Trophoblast cell (in vitro differentiated cells and primary cell): ENCODE measurements around the gene CLEC4G.
A peak's percentile ranks its signal among the peaks of the same experiment; 100 is the strongest.

Experiments
- DNase-seq, 2 donors: peaks; one replicate each; pipeline ENCODE4 v3.0.0-alpha.2; 2016
- H2AFZ ChIP-seq: 2 replicates; pipeline ENCODE4 v1.6.1; 2013; ENCODE audit warnings: low read length, moderate library complexity, mild to moderate bottlenecking; ENCODE audit not compliant: insufficient read depth, poor library complexity
- H2AK5ac ChIP-seq: 2 replicates; pipeline ENCODE4 v1.6.1; 2013; ENCODE audit warnings: mild to moderate bottlenecking, low read length
- H2BK120ac ChIP-seq: 2 replicates; pipeline ENCODE4 v1.6.1; 2013; ENCODE audit warnings: low read length, mild to moderate bottlenecking, moderate library complexity; ENCODE audit not compliant: insufficient read depth, poor library complexity
- H2BK12ac ChIP-seq: 2 replicates; pipeline ENCODE4 v1.6.1; 2013; ENCODE audit warnings: mild to moderate bottlenecking, low read length, moderate library complexity
- H2BK5ac ChIP-seq: 2 replicates; pipeline ENCODE4 v1.6.1; 2013; ENCODE audit warnings: low read length, low read depth, moderate library complexity, mild to moderate bottlenecking; ENCODE audit not compliant: poor library complexity
- H3K14ac ChIP-seq: 2 replicates; pipeline ENCODE4 v1.6.1; 2013; ENCODE audit warnings: mild to moderate bottlenecking, low read length
- H3K18ac ChIP-seq: 2 replicates; pipeline ENCODE4 v1.6.1; 2013; ENCODE audit warnings: mild to moderate bottlenecking, low read length
- H3K23ac ChIP-seq: 2 replicates; pipeline ENCODE4 v1.6.1; 2013; ENCODE audit warnings: low read length
- H3K27ac ChIP-seq: 2 replicates; pipeline ENCODE4 v1.5.1; 2013; ENCODE audit warnings: low read depth, mild to moderate bottlenecking, inconsistent platforms, low read length, moderate library complexity
- H3K27me3 ChIP-seq: 2 replicates; pipeline ENCODE4 v1.6.1; 2013; ENCODE audit warnings: inconsistent platforms, mild to moderate bottlenecking, low read length, moderate library complexity; ENCODE audit not compliant: insufficient read depth
- H3K36me3 ChIP-seq, 2 experiments: 1 replicate in 1 of 2; 2 replicates in 1 of 2; pipeline ENCODE4 v1.6.1; 2013; ENCODE audit warnings: low read length in 2 of 2, mild to moderate bottlenecking in 2 of 2, moderate library complexity in 1 of 2; ENCODE audit not compliant: insufficient read depth in 2 of 2, control insufficient read depth in 1 of 2
- H3K4ac ChIP-seq: 2 replicates; pipeline ENCODE4 v1.6.1; 2013; ENCODE audit warnings: low read depth, mild to moderate bottlenecking, low read length, moderate library complexity
- H3K4me1 ChIP-seq, 2 experiments: 1 replicate in 1 of 2; 2 replicates in 1 of 2; pipeline ENCODE4 v1.6.1; 2013; ENCODE audit warnings: low read length in 2 of 2, mild to moderate bottlenecking in 2 of 2, moderate library complexity in 1 of 2; ENCODE audit not compliant: insufficient read depth in 2 of 2, control insufficient read depth in 1 of 2
- H3K4me2 ChIP-seq: 2 replicates; pipeline ENCODE4 v1.6.1; 2013; ENCODE audit warnings: inconsistent platforms, mild to moderate bottlenecking, low read length, moderate library complexity
- H3K4me3 ChIP-seq: 2 replicates; pipeline ENCODE4 v1.5.1; 2013; ENCODE audit warnings: mild to moderate bottlenecking, low read depth, low read length, inconsistent platforms
- H3K79me1 ChIP-seq: one replicate; pipeline ENCODE4 v1.6.1; 2013; ENCODE audit warnings: low read length
- H3K79me2 ChIP-seq: 2 replicates; pipeline ENCODE4 v1.6.1; 2013; ENCODE audit warnings: low read length, mild to moderate bottlenecking; ENCODE audit not compliant: control insufficient read depth, insufficient read depth, poor library complexity
- H3K9ac ChIP-seq: 2 replicates; pipeline ENCODE4 v1.6.1; 2013; ENCODE audit warnings: mild to moderate bottlenecking, low read length
- H3K9me3 ChIP-seq: 2 replicates; pipeline ENCODE4 v1.6.1; 2013; ENCODE audit warnings: low read depth, mild to moderate bottlenecking, control low read depth, inconsistent platforms, low read length; ENCODE audit not compliant: insufficient read depth
- H4K12ac ChIP-seq: 2 replicates; pipeline ENCODE4 v1.6.1; 2013; ENCODE audit warnings: low read depth, mild to moderate bottlenecking, low read length, moderate library complexity
- H4K8ac ChIP-seq: 2 replicates; pipeline ENCODE4 v1.6.1; 2013; ENCODE audit warnings: low read depth, mild to moderate bottlenecking, low read length, moderate library complexity
- H4K91ac ChIP-seq: one replicate; pipeline ENCODE4 v1.6.1; 2013; ENCODE audit warnings: low read depth, mild to moderate bottlenecking, low read length, moderate library complexity
- WGBS: extraction: QIAGEN DNeasy Blood & Tissue Kit; methylation state at CpG from one replicate; pipeline ENCODE4 v1.1.7; 2013; ENCODE audit warnings: missing lambda C conversion rate; ENCODE audit not compliant: insufficient read length, insufficient coverage; ENCODE audit errors: extremely low coverage; 5-methylcytosine and 5-hydroxymethylcytosine counted together

The CLEC4G gene

GRCh38 chr19:7775761-7776160 is 43.9 kb upstream of the CLEC4G start:
- Histone ChIP-seq H3K18ac (no peak overlapping the region), H4K12ac (no peak overlapping the region), H3K4me1 (peaks cover 8 to 18% of the 10 kb centered on the region in 2 experiments), H2BK5ac (no peak overlapping the region), H3K9ac (no peak overlapping the region), H3K36me3 (no peaks in the 10 kb centered on the region), H3K9me3 (no peaks in the 10 kb centered on the region), H3K79me2 (no peaks in the 10 kb centered on the region), H4K8ac (no peak overlapping the region), H2BK12ac (no peak overlapping the region), H3K4ac (no peak overlapping the region), H3K14ac (no peak overlapping the region), H4K91ac (no peak overlapping the region), H3K23ac (no peak overlapping the region), H3K4me3 (no peak overlapping the region), H3K79me1 (no peaks in the 10 kb centered on the region), H3K4me2 (no peak overlapping the region), H3K27ac (no peak overlapping the region), H3K27me3 (no peaks in the 10 kb centered on the region), H2AFZ (no peak overlapping the region), H2AK5ac (no peak overlapping the region), H2BK120ac (no peak overlapping the region)
- peak; percentile 66 to 75 for DNase-seq
- WGBS, result no CpG with 5 or more reads among the region's 9 CpGs

GRCh38 chr19:7773841-7774240 is 41.9 kb upstream of the CLEC4G start:
- H3K4me1 ChIP-seq, result peaks cover 8% of the 10 kb centered on the region in 2 experiments
- no peak overlapping the region for H3K4me3 ChIP-seq
- H2AFZ ChIP-seq, result no peak overlapping the region
- no peak overlapping the region for H2BK5ac ChIP-seq
- no peak overlapping the region for H3K4ac ChIP-seq
- no peaks in the 10 kb centered on the region for H3K9me3 ChIP-seq
- DNase-seq, result peak; percentile 69 to 82
- H3K79me2 ChIP-seq, result no peaks in the 10 kb centered on the region
- no peak overlapping the region for H3K14ac ChIP-seq
- H4K12ac ChIP-seq, result no peak overlapping the region
- H4K8ac ChIP-seq, result no peak overlapping the region
- no peak overlapping the region for H3K9ac ChIP-seq
- H3K79me1 ChIP-seq, result no peaks in the 10 kb centered on the region
- H3K27me3 ChIP-seq, result no peaks in the 10 kb centered on the region
- H2BK12ac ChIP-seq, result no peak overlapping the region
- no peak overlapping the region for H3K23ac ChIP-seq
- H3K18ac ChIP-seq, result no peak overlapping the region
- H2BK120ac ChIP-seq, result no peak overlapping the region
- WGBS, result no CpG with 5 or more reads among the region's 9 CpGs
- no peaks in the 10 kb centered on the region for H3K36me3 ChIP-seq
- no peak overlapping the region for H3K27ac ChIP-seq
- H2AK5ac ChIP-seq, result no peak overlapping the region
- H3K4me2 ChIP-seq, result no peak overlapping the region
- H4K91ac ChIP-seq, result no peak overlapping the region

- peaks cover 8% of the 10 kb centered on the region in 2 experiments for H3K4me1 ChIP-seq
- no peak overlapping the region for H3K4me2 ChIP-seq
- no peak overlapping the region for H4K12ac ChIP-seq
- H3K79me1 ChIP-seq, result no peaks in the 10 kb centered on the region
- no peak overlapping the region for H3K4ac ChIP-seq
- H3K9ac ChIP-seq, result no peak overlapping the region
- H2AK5ac ChIP-seq, result no peak overlapping the region
- no peak overlapping the region for H2BK12ac ChIP-seq
- H3K23ac ChIP-seq, result no peak overlapping the region
- H2AFZ ChIP-seq, result no peak overlapping the region
- H3K27me3 ChIP-seq, result no peaks in the 10 kb centered on the region
- H3K36me3 ChIP-seq, result no peaks in the 10 kb centered on the region
- H4K91ac ChIP-seq, result no peak overlapping the region
- no peak overlapping the region for H3K14ac ChIP-seq
- no peaks in the 10 kb centered on the region for H3K9me3 ChIP-seq
- H3K18ac ChIP-seq, result no peak overlapping the region
- WGBS, result no CpG with 5 or more reads among the region's 8 CpGs
- H3K27ac ChIP-seq, result no peak overlapping the region
- no peak overlapping the region for H3K4me3 ChIP-seq
- no peaks in the 10 kb centered on the region for H3K79me2 ChIP-seq
- DNase-seq, result peak; percentile 53 to 78
- no peak overlapping the region for H2BK120ac ChIP-seq
- H4K8ac ChIP-seq, result no peak overlapping the region
- H2BK5ac ChIP-seq, result no peak overlapping the region
Measured at GRCh38 chr19:7772752-7773291, 40.9 kb upstream of the CLEC4G start.

GRCh38 chr19:7771072-7771471 is 39.2 kb upstream of the CLEC4G start:
- Histone ChIP-seq H3K9ac (no peak overlapping the region), H3K79me2 (no peaks in the 10 kb centered on the region), H3K27me3 (no peaks in the 10 kb centered on the region), H3K23ac (no peak overlapping the region), H3K18ac (no peak overlapping the region), H3K4me1 (peaks cover 8% of the 10 kb centered on the region in 2 experiments), H2BK120ac (no peak overlapping the region), H2BK5ac (no peak overlapping the region), H2AK5ac (no peak overlapping the region), H3K36me3 (no peaks in the 10 kb centered on the region), H3K27ac (no peak overlapping the region), H3K9me3 (no peaks in the 10 kb centered on the region), H4K12ac (no peak overlapping the region), H2AFZ (no peak overlapping the region), H3K79me1 (no peaks in the 10 kb centered on the region), H3K4ac (no peak overlapping the region), H4K8ac (no peak overlapping the region), H3K4me3 (no peak overlapping the region), H3K4me2 (no peak overlapping the region), H3K14ac (no peak overlapping the region), H2BK12ac (no peak overlapping the region), H4K91ac (no peak overlapping the region)
- DNase-seq, result no peak
- no CpG with 5 or more reads among the region's 8 CpGs for WGBS
